IPS DF 6.9 (cell line): ENCODE measurements around the gene SPACA7.

Source experiments
- DNase-seq: peaks from one replicate; pipeline ENCODE4 v3.0.0-alpha.2; 2013; ENCODE audit warnings: low read depth, low spot score
- H3K27ac ChIP-seq: one replicate; pipeline ENCODE4 v1.5.1; 2013; ENCODE audit warnings: low read length, control low read depth
- H3K27me3 ChIP-seq: 2 replicates; pipeline ENCODE4 v1.6.1; 2013; ENCODE audit warnings: mild to moderate bottlenecking, low read length; ENCODE audit not compliant: control insufficient read depth, insufficient read depth
- H3K36me3 ChIP-seq: 2 replicates; pipeline ENCODE4 v1.6.1; 2013; ENCODE audit warnings: low read length; ENCODE audit not compliant: control insufficient read depth, insufficient read depth
- H3K4me1 ChIP-seq: 2 replicates; pipeline ENCODE4 v1.6.1; 2013; ENCODE audit warnings: low read length; ENCODE audit not compliant: control insufficient read depth, insufficient read depth
- H3K4me3 ChIP-seq: 2 replicates; pipeline ENCODE4 v1.5.1; 2013; ENCODE audit warnings: mild to moderate bottlenecking, low read length
- H3K9me3 ChIP-seq: 2 replicates; pipeline ENCODE4 v1.6.1; 2013; ENCODE audit warnings: low read length, inconsistent platforms; ENCODE audit not compliant: control insufficient read depth, insufficient read depth
- WGBS: extraction: QIAGEN DNeasy Blood & Tissue Kit; methylation state at CpG from one replicate; pipeline ENCODE4 v1.1.7; 2013; ENCODE audit warnings: mixed read lengths, missing lambda C conversion rate; ENCODE audit not compliant: insufficient read length, insufficient coverage; 5-methylcytosine and 5-hydroxymethylcytosine counted together

The SPACA7 gene

DNA sequence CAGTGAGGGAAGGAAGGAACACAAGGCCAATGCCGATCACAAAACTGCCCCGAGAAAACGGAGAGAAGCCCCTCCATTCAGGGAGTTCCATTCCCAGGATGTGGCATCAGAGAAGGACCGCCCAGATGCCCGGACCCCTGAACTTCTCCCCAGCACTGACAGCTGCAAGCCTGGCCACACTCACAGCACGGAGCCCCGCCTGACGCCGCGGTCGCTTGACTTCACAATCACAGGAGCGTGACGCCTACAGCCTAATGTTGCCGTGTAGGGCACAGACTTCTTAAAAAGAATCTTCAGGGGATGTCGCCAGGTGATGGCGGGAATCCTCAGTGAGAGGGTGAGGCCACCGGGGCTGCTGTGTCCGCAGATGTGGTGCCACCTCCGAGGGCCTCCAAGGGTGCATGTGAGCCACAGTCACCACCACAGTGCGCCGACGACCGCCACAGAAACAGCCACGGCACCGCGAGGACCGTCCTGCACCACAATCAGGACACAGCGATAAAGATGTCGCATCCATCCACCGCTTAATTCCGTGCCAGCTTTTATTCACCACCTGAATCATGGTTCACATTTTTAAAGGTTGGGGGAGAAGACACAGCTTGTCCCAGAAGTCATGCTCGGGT, 77.2 kb downstream of the SPACA7 start:
- Histone ChIP-seq H3K4me3 (no peak overlapping the region), H3K27ac (no peak overlapping the region), H3K27me3 (no peaks in the 10 kb centered on the region), H3K4me1 (no peaks in the 10 kb centered on the region), H3K36me3 (no peaks in the 10 kb centered on the region; the same call in 1 of the 2 replicates), H3K9me3 (no peaks in the 10 kb centered on the region)
- no peak for DNase-seq
- no CpG with 5 or more reads among the region's 32 CpGs for WGBS

DNA sequence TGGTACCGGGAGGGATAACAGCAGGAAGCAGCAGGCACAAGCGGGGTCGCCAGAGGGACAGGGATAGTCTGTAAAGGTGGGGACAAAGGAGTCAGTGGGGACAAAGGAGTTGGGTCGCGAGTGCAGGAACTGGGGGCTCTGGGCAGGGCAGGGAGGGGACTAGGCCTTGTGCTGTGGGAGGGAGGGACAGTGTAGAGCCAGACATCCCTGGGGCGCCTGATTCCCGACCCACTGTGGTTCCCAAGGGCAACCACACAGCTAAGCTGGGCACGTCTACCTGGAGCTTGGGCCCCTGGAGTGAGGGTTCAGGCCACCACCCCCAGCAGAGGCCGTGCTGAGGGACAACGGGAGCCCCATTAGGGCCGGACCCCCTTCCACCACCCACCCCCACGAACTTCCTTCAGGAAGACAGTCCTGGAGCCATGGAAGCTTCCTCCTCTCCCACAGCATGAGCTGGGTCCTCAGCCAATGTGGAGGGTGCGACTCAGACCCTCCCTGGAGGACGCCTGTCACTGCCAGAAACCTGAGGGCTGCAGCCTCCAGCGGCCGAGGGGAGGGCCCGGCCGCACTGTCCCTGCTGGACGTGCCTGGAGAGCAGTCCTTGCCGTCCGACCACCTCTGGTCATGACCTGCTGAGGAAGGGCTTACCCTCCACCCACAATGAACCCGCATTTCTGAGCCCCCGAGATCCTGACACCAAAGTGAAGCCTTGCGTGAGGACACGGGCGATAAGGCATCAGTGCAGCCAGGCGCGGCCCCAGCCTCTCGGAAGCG, 77.9 kb downstream of the SPACA7 start:
- no peak overlapping the region for H3K4me3 ChIP-seq
- WGBS, result no CpG with 5 or more reads among the region's 30 CpGs
- no peaks in the 10 kb centered on the region; the same call in 1 of the 2 replicates for H3K36me3 ChIP-seq
- H3K9me3 ChIP-seq, result no peaks in the 10 kb centered on the region
- no peak overlapping the region for H3K27ac ChIP-seq
- no peaks in the 10 kb centered on the region for H3K4me1 ChIP-seq
- DNase-seq, result no peak
- no peaks in the 10 kb centered on the region for H3K27me3 ChIP-seq

DNA sequence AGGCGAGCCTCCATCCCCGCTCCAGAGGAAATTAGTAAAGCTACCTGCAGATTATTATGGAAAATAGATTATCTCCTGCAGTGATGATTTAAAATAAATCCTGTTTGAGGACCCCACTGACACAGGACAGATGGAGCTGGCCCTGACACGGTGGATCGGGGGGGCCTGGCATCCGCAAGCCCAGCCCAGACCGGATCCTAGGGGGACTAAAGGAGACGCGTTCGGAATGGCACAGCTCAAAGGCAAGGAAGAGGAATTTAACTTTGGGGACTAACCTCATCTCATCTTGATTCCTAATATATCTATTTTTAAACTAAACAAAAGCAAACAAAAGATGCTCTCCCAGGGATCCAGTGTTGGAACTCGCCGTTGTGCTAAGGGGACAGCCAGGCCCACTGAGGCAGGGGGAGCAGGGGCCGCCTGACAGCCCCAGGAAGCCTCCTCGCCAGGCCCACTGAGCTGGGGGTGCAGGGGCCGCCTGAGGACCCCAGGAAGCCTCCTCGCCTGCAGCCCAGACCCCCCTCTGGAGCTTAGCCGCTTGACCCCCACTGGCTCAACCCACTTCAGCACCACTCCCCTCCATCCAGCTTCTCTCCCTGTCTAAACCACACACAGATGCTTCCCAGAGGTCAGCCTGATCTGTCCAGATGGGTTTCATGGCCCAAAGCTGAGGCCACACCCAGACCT, 78.6 kb downstream of the SPACA7 start:
- H3K9me3 ChIP-seq, result no peaks in the 10 kb centered on the region
- no peaks in the 10 kb centered on the region for H3K27me3 ChIP-seq
- no peak overlapping the region for H3K27ac ChIP-seq
- H3K4me1 ChIP-seq, result no peaks in the 10 kb centered on the region
- no peak overlapping the region for H3K4me3 ChIP-seq
- no CpG with 5 or more reads among the region's 16 CpGs for WGBS
- H3K36me3 ChIP-seq, result no peaks in the 10 kb centered on the region; the same call in 1 of the 2 replicates
- DNase-seq, result no peak

DNA sequence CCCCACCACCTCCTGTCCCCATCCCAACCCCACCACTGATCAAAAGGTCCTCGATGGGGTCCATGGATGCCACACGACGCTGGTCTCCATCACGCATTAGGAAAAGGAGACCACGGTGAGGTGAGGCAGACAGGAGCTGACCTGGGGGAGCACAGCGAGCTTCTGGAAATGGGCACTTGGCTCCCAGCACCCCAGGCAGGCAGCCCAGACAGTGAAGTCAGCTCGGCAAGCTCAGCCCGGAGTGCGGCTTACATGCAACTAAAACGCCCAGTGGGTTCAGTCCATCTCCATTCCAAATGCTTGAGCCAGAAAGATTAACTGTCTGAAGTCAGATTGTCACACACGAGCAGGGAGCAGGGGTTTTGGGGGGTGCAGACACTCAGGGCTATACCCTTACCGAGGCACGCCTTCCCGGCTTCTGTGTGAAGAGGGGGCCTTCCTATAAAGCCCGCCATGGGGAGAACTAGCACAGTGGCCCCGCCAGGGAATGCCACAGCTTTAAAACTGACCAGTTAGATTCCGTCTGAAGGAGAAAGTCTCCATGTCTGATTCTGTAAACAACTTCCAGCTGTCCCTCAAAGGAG, 79.4 kb downstream of the SPACA7 start:
- Histone ChIP-seq H3K9me3 (no peaks in the 10 kb centered on the region), H3K4me3 (no peak overlapping the region), H3K27ac (no peak overlapping the region), H3K27me3 (no peaks in the 10 kb centered on the region), H3K36me3 (no peaks in the 10 kb centered on the region; the same call in 1 of the 2 replicates), H3K4me1 (no peaks in the 10 kb centered on the region)
- no CpG with 5 or more reads among the region's 17 CpGs for WGBS
- DNase-seq, result no peak

DNA sequence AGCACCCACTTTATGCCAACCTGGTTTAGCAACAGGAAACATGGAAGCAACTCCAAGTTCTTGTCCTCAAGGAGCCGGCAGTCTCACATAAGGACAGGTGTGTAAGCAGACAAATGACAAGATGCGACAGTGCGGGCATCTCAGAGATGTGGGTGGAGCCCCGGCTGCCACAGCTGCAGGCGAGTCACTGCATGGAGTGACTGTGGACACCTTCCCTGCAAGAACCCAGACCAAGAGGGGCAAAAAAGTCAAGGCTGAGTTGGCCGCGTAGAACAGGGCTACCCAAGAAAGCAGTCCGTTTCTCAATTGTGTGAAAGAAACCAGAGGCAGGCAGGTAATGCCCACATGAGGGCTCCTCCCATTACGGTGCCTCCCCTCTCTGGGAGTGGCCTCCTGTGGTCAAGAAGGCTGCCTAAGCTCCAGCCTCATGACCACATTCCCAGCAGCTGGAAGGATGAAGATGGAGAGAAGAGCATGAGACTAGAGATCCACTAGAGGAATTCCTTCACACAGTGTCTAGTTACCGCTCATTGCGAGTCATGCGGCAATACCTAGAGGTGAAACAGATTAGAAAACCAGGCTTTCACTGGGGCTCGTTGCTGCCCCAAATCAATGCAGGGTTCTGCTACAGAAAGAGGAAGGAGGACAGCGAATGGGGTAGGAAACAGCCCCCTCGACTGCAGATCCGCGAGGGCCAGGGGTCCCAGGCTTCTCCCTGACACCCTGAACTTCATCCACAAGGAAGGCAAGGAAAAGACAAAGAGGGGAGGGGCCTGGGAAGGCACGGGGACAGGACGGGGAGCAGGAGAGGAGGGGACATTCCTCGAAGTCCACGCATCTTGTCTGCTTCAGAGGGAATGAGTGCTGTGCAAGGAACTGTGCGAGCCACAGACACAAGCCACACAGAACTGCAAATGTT, 80.2 kb downstream of the SPACA7 start:
- H3K27me3 ChIP-seq, result no peaks in the 10 kb centered on the region

DNA sequence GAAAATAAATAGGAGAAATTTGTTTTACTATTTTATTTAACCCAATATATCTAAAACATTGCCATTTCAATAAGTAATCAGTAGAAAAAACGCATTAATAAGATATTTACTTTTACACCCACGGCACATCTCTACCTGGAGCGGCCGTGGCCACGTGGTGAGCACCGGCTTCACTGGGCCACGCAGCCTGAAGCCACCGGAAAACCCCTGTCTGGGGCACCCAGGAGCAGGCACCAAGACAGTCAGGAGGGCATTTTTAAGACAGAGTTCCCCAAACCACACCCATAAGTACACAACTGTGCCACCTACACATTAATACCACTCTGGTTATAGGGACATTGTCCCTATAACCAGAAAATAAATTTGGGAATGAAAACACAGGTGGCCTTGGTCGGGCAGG, 80.9 kb downstream of the SPACA7 start:
- no peaks in the 10 kb centered on the region for H3K27me3 ChIP-seq
- H3K4me1 ChIP-seq, result no peaks in the 10 kb centered on the region
- no peaks in the 10 kb centered on the region for H3K9me3 ChIP-seq
- no peak for DNase-seq
- H3K4me3 ChIP-seq, result no peak overlapping the region
- no peaks in the 10 kb centered on the region; the same call in 1 of the 2 replicates for H3K36me3 ChIP-seq
- no peak overlapping the region for H3K27ac ChIP-seq
- no CpG with 5 or more reads among the region's 9 CpGs for WGBS

More for the DNA sequence above, 80.2 kb downstream of the SPACA7 start:
- Histone ChIP-seq H3K27ac (no peak overlapping the region), H3K4me1 (no peaks in the 10 kb centered on the region), H3K9me3 (no peaks in the 10 kb centered on the region), H3K36me3 (no peaks in the 10 kb centered on the region; the same call in 1 of the 2 replicates), H3K4me3 (no peak overlapping the region)
- no peak for DNase-seq
- WGBS, result no CpG with 5 or more reads among the region's 22 CpGs

DNA sequence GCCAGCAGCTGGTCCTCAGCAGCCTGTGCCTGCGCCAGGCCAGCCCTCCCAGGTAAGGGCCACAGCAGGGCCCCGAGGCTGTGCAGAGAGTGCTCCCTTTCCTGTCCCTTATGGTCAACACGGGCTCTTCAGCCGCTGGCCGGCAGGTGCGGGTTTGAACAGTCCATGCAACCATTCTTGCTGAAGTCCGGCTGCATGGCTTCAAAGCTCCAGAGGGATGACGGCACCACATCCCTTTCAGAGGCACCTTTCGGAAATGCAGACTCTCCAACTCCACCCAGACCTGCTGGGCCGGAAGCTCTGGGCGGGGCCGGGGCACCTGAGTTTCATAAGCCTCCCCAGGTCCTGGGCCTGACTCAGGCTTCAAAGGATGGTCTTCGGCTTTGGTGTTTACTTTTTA, 81.3 kb downstream of the SPACA7 start:
- H3K36me3 ChIP-seq, result no peaks in the 10 kb centered on the region; the same call in 1 of the 2 replicates
- H3K27ac ChIP-seq, result no peak overlapping the region
- DNase-seq, result no peak
- WGBS, result no CpG with 5 or more reads among the region's 13 CpGs
- H3K4me3 ChIP-seq, result no peak overlapping the region
- no peaks in the 10 kb centered on the region for H3K27me3 ChIP-seq
- no peaks in the 10 kb centered on the region for H3K9me3 ChIP-seq
- H3K4me1 ChIP-seq, result no peaks in the 10 kb centered on the region

DNA sequence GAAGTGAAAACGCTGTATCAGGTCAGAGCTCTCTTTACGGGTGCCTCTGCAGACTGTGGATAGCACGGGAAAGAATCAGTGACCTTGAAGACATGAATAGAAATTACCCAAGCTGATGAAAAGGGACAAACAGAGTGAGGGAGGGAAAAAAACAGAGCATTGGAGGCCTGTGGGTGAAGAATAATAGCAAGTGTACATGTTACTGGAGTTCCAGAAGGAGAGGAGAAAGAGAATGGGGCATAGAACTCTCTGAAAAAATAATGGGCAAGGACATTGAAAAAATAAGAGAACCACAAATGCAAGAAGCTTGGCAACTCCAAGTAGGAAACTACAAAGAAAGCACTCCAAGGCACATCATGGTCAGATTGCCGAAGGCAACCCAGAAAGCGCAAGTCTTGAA, 86.3 kb downstream of the SPACA7 start:
- DNase-seq, result no peak
- Histone ChIP-seq H3K27me3 (no peaks in the 10 kb centered on the region), H3K4me1 (no peaks in the 10 kb centered on the region), H3K4me3 (no peak overlapping the region), H3K27ac (no peak overlapping the region), H3K36me3 (peaks cover 3% of the 10 kb centered on the region; the same call in 1 of the 2 replicates), H3K9me3 (no peaks in the 10 kb centered on the region)
- no CpG with 5 or more reads among the region's 5 CpGs for WGBS

DNA sequence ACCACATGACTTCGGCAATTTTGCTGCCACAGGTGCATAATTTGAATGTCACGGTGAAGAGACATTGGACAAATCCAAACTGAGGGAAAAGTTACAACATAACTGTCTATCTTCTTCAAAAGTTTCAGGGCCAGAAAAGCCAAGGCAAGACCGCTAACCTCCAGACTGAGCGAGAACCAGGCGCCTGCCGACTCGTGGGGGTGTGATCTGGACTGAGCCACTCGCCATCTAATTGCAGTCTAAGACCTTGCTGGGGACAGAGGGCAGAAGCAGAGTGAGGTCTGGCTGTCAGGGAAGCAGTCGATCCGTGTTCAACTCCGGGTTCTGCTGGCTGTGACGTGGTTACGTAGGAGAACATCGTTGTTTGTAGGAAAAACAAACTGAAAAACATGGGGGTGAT, 88.6 kb downstream of the SPACA7 start:
- H3K9me3 ChIP-seq, result no peaks in the 10 kb centered on the region
- no peak overlapping the region for H3K4me3 ChIP-seq
- no CpG with 5 or more reads among the region's 14 CpGs for WGBS
- H3K27me3 ChIP-seq, result no peaks in the 10 kb centered on the region
- peaks cover 3% of the 10 kb centered on the region; the same call in 1 of the 2 replicates for H3K36me3 ChIP-seq
- H3K4me1 ChIP-seq, result no peaks in the 10 kb centered on the region
- no peak overlapping the region for H3K27ac ChIP-seq
- DNase-seq, result no peak
